Left colon (tissue), 2 donors: ENCODE results near the gene COL9A2. TPM values are rescaled to one million over a fixed set of nuclear protein-coding genes. Genes with fewer than 3 reads are reported as not detected.

ENCODE experiments used
- ATAC-seq: fragments of 200-7000 bp; cut with Tn5 transposase; one replicate; pipeline ENCODE4 v1.9.1; 2020; ENCODE audit warnings: mild to moderate bottlenecking, moderate library complexity
- DNase-seq, 2 donors: peaks; one replicate each; pipeline ENCODE4 v3.0.0-alpha.2; 2020
- intact Hi-C, 2 donors: fragments of 100-400 bp; cut with DNase I in 1 of 2; cut with micrococcal nuclease in 1 of 2; formaldehyde crosslinking; loops; one replicate each; pipeline versions ENCODE4 v1.11.2 to v1.14.0; 2022; cut with DNase I, micrococcal nuclease
- total RNA-seq, 2 donors: library from RNA; stranded (reverse); fragmentation: NEBNext Ultra II Directional; extraction: Animal tissue kit (Norgen Biotek cat#: 25700); gene quantifications; one replicate each; pipeline ENCODE4 v1.2.1, GENCODE V29; 2021
- donor health status: DM: no; HTN: no; CAD: no.
- donor health status: DM: yes; HTN: yes; CAD: no.

Gene COL9A2
- total RNA-seq, 2 donors from 2014 or later, result 3.7 to 5.7 TPM

DNA sequence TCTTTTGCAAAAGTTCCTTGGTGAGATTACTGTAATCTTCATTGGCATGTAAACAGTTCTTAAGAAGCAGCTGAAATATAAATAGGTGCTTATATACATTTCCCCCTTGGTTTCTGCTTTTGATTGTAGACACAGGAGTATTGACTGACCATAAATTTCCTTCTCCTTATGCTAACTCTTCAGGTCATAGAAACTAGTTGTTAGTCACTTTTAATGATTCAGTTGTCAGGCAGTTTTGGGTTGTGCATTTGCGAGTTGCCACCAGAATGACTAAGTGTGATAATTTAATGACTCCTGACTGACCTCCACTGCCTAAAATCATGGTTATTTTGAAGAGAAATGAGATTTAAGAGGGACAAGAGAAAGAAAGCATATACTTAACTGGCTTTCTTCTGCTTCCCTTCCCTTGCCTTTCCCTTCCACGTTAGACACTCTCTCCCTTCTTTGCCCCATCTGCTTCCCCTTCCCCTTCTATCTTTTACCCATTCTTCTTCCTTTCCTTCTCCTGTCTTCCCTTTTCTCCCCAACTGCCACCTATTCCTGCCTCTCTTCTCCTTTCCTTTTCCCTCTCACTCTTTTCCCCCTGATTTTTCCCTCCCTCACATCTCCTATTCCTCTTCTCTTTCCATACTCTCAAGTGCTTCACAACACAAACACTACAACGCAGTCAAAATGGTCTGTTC, 46.8 kb downstream of the COL9A2 start:
- DNase-seq (no peak), ATAC-seq (no peak)
- intact Hi-C loops, result no loop called here

DNA sequence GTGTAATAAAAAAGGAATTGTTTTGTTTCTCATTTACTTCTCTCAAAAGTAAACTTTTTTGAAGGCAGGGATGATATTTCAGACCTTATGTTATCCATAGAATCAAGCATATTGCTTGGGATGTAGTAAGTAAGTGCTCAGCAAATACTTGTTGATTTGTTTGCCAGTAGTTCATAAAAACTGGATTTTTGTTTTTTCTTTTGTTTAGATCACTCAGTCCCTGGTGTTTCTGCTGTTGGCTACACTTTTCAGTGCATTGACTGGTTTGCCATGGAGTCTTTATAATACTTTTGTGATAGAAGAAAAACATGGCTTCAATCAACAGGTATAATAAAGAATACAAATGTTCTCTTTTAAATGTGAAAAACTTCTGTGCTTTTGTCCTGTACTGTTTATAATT, 48.9 kb downstream of the COL9A2 start:
- intact Hi-C loops, result no loop called here
- no peak for ATAC-seq

DNA sequence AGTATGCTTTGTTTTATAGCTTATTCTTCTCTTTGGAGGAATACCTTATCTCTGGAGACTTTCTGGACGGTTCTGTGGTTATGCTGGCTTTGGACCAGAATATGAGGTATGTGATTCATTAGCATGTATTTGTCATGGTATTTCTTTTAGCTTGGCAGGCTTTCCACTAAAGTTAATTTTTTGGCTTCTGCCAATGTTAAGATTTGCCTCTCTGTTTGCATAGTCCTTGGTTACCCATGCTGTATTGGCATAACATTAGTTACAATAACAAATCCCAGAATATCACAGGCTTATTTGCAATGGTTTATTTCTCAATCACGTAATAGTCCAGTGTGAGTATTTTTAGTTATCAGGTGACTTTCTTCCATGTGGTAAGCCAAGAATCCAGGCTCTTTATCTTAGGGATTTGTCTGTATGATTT, 49.3 kb downstream of the COL9A2 start:
- intact Hi-C loops, result no loop called here
- no peak for ATAC-seq

More for the DNA sequence above, 48.9 kb downstream of the COL9A2 start:
- no peak for DNase-seq

DNA sequence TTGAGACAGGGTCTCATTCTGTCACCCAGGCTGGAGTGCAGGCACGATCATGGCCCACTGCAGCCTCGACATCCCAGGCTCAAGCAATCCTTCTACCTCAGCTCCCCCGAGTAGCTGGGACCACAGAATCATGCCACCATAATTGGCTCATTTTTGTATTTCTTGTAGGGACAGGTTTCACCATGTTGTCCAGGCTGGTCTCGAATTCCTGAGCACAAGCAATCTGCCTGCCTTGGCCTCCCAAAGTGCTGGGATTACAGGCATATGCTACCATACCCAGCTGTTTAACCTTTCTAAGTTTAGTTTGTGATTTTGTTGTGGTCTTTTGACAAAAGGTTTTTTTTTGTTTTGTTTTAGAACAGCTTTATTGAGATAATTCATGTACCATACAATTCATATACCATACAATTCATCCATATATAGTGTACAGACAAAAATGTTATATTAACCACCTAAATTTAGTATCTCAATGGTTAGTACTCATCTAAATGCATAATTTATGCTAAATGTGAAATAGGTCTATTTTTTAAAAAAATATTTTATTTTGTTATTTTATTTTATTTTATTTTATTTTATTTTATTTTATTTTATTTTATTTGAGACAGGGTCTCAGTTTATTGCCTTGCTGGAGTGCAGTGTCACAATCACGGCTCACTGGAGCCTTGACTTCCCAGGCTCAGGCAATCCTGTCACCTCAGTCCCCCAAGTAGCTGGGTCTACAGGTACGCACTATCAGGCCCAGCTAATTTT, 50.1 kb downstream of the COL9A2 start:
- intact Hi-C loops, result no loop called here
- ATAC-seq, result no peak

More for the DNA sequence above, 49.3 kb downstream of the COL9A2 start:
- no peak for DNase-seq

DNA sequence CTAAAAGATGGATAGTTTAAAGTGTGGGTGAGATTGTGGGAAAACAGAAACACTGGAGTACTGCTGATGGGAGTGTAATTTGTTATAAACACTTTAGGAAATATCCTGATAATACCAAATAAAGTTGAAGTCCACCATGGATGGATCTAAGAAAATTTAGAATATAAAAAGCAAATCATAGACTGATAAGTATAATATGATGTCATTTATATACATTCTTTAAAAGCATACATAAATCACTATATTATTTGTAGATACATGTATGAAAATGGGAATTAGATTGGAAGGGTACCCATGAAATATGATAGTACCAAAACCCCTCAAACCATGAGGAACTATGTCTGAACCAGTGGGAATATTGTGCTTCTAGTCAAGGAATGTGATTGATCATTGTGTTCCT, 51.2 kb downstream of the COL9A2 start:
- intact Hi-C loops, result no loop called here
- no peak for DNase-seq
- ATAC-seq, result no peak

More for the DNA sequence above, 50.1 kb downstream of the COL9A2 start:
- no peak for DNase-seq

DNA sequence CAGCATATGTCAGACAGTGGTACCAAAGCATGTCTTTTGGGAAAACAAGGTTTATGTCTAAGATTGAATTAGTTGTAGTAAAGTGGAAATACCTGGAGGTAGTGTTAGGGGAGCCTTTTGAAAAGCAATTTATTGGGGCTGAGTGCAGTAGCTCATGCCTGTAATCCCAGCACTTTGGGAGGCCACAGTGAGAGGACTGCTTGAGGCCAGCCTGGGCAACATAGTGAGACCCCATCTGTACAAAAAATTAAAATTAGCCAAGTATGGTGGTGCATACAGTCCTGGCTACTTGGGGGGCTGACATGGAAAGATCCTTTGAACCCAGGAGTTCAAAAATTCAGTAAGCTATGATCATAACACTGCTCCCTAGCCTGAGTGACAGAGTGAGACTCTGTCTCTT, 51.8 kb downstream of the COL9A2 start:
- ATAC-seq (no peak), DNase-seq (no peak)
- intact Hi-C loops, result no loop called here

DNA sequence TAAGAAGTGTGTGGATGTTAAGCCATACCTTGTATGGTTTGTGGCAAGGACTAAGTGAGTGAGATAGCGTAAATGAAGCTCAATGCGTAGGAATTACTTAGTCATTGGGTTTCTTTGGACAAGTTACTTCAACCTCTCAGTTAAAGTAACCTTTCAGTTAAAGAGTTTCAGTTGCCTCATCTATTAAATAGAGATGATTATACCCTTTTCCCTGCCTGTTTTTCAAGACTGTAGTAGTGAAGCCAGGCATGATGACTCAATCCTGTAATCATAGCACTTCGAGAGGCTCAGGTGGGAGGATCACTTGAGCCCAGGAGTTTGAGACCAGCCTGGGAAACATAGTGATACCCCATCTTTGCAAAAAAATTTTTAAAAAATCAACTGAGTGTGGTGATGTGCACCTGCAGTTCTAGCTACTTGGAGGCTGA, 52.7 kb downstream of the COL9A2 start:
- DNase-seq (no peak), ATAC-seq (no peak)
- intact Hi-C loops, result no loop called here

DNA sequence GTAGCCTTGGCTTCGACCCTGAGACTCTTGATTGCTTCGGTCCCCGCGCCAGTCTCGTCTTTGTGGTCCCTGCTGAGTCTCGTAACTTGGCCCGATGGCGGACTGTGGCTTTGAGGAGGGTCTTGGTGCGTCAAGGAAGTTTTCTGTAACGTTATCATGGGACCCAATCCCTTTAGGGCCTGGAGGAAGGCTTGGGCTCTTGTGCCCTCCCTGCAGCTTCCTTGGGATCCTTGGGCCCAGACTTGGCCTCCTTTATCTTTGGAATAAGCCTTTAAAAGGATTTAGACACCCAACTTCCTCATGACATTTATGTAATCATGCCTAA, 58.7 kb downstream of the COL9A2 start:
- intact Hi-C loops, result no loop called here
- peak; percentile 6 for ATAC-seq
- DNase-seq, result no peak

DNA sequence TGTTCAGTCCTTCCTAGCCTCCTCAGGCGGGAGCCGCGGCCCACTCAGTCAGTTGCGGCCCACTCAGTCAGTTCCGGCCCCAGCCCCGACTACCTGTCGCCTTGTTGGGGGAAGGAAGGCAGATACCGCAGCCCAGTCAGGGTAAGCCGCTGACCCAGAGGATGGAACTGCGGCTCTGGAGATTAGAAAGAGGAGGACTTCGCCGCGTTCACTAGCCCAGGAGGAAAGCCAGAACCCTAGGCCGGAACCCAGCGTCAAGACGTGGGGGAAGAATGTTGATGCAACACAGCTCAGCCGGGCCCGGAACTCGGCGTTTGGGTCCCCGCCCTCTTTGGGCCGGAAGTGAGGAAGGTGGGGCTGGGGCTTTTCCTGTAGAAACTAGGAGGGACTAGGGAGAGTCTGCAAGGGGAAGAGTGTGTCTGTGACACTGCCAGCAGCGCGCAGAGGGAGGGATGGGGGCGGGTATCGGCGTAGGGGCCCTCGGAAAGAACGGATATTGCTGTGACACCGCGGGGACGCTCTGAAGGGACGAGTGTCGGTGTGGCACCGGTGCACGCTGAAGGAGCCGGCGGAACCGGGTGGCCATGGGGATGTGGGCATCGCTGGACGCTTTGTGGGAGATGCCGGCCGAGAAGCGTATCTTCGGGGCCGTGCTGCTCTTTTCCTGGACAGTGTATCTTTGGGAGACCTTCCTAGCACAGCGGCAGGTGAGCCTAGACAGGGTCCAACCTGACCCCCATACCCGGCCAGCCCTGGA, 59.2 kb downstream of the COL9A2 start, which contains the start of gene ZMPSTE24:
Gene ZMPSTE24, plus strand, starts transcription at position 549 of the 757 bp plus-strand sequence. Its CDS starts 36 bp downstream, at position 585.
- intact Hi-C loops, result no loop called here
- ATAC-seq (peak; percentile 97), DNase-seq (peak; percentile 93 to 96)

DNA sequence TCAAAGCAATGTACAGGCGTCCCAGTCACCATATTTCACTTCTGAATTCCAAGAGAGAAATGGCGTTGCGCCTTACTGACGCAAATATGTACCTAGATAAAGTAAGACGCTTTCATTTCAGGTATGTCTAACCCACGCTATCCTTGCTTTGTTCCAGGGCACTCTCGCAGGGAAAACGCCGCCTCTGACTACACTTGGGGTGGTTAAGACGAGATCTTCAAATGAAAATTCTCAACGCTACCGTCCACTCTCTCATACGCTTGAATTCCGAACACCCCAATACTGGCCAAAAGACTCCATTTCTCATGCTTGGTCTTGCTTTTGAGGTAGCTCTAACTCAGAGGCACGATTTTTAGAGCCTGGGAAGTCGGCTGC, 59.8 kb downstream of the COL9A2 start:
- no peak for DNase-seq
- ATAC-seq, result peak; percentile 30
- intact Hi-C loops, result no loop called here

DNA sequence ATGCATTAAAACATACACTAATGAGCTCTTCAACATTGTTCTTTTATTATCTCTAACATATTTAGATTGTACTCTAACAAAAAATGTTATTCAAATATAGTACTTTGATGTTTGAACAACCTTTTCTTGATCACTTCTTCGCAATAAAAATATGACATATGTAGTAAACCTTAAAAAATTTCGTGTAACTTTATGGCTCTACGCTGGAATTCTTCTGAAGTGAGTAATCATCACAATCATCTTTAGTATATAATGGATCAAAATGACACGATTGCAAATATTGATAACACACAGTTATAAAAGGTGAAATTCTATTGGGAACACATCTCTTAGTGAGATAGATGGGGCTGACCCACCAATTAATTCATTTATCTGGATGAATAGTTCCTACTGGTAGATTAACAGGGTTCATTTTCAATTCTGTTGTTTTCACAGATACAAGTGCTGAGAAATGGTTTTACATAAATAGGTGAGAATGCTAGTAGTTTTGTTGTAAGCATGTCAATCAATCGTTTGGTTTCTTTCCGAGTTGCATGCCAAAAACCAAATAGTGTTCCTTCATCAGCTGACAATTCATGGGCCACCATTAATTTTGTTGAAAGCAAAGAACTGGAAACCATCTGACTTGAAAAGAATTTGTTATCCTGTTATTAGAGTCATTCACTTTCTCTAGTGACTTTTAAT, 60.5 kb downstream of the COL9A2 start:
- no peak for ATAC-seq
- intact Hi-C loops, result no loop called here

DNA sequence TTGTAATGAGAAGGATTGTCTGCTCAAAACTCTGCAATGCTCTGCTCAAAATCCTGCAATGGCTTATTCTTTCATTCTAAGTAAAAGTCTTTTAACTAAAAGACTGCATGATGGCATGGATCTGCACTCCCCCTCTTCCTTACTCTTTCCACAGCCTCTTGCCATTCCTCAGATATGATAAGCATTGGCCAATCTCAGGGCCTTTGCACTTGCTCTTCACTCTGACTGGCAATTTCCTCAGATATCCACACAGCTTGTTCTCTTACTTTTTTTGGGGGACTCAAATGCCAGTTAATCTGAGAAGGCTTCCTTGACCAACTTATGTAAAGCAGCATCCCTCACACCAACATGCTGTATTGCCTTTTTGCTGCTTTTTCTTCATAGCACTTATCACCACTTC, 61.9 kb downstream of the COL9A2 start:
- DNase-seq (no peak), ATAC-seq (no peak)
- intact Hi-C loops, result no loop called here

More for the DNA sequence above, 60.5 kb downstream of the COL9A2 start:
- DNase-seq, result no peak

DNA sequence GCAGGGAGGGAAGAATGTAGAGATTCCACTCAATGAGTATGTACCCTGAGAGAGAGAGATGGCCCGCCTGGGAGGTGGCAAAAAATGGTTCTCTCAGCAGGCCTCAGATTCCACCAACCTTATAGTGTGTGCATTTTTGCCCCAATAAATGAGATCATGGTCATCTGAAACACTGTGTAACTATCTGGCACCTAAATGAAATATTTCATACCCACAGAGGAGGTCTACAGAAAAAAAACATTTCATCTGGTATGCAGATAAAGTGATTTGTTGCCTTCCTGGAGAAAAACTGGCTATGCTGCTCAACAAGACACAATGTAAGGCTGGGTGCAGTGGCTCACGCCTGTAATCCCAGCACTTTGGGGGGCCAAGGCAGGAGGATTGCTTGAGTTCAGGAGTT, 64.5 kb downstream of the COL9A2 start:
- no peak for DNase-seq
- intact Hi-C loops, result no loop called here
- no peak for ATAC-seq

DNA sequence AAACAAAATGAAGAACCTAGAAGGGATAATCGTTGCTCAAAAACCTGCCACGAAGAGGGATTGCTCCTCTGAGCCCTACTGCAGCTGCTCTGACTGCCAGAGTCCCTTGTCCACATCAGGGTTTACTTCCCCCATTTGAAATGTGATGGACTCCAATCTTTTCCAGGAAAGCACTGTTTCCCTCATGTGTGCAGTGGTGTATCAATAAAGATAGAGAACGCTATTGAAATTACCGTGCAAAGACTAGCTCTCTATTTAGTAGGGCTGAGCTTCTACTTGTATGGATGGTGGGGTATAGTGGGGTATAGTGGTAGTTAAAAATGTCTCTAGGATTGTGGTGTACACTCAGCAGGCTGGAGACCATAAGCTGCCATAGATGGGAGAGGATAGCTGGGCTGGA, 65.6 kb downstream of the COL9A2 start:
- DNase-seq (no peak), ATAC-seq (no peak)
- intact Hi-C loops, result no loop called here

Other genes with a start within 250 kb of the COL9A2 start
- 10 to 100 TPM; 17.5 to 28.6 TPM for gene PPT1, start 220.0 kb downstream of the COL9A2 start, total RNA-seq
- gene RLF, start 155.9 kb downstream of the COL9A2 start, total RNA-seq, result 10 to 100 TPM in 1 of 2 donors, 1 to 10 TPM in 1; 9.5 to 14.7 TPM
- gene TMCO2, start 69.3 kb downstream of the COL9A2 start, total RNA-seq, result not detected
- gene ZMPSTE24, start 59.0 kb downstream of the COL9A2 start, total RNA-seq, result 10 to 100 TPM; 47.7 to 55.2 TPM
- gene SMAP2, start 56.4 kb upstream of the COL9A2 start, total RNA-seq, result 10 to 100 TPM; 23.9 to 27.2 TPM
- gene ZFP69B, start 133.2 kb upstream of the COL9A2 start, total RNA-seq, result 1 to 10 TPM in 1 of 2 donors, under 1 TPM in 1; 0.98 to 1.5 TPM
- gene ZFP69, start 160.0 kb upstream of the COL9A2 start, total RNA-seq, result 1 to 10 TPM; 2.5 to 2.6 TPM
- gene EXO5, start 191.5 kb upstream of the COL9A2 start, total RNA-seq, result 1 to 10 TPM; 4.7 to 5.4 TPM
- 1 to 10 TPM; 5.2 to 8.3 TPM for gene ZNF684, start 214.4 kb upstream of the COL9A2 start, total RNA-seq